Measurements from ENCODE around the gene AURKAIP1.
"Not testable (repeated sequence)": the region's sequence is repeated elsewhere in the genome, so short reads cannot be mapped to it uniquely, and the experiment has no call there.

The AURKAIP1 gene

GRCh38 chr1:1420654-1421141 lies 45.7 kb upstream of the AURKAIP1 start:
- no peak for DNase-seq (ENCODE audit: low read depth)
- H3K4me3 ChIP-seq (ENCODE audit: low read depth, low read length) = no peak overlapping the region
- TF ChIP-seq CTCF (conservative IDR thresholded peaks at IDR 0.05; ENCODE audit: low read depth, low read length) = no peak

GRCh38 chr1:1419813-1420653 lies 45.0 kb upstream of the AURKAIP1 start:
- no peak for TF ChIP-seq CTCF (conservative IDR thresholded peaks at IDR 0.05; ENCODE audit: low read depth, low read length)
- DNase-seq (ENCODE audit: low read depth) = no peak
- peak overlapping the region; percentile 30 for H3K4me3 ChIP-seq (ENCODE audit: low read depth, low read length)

- no peak for DNase-seq (ENCODE audit: low read depth)
- no peak overlapping the region for H3K4me3 ChIP-seq (ENCODE audit: low read depth, low read length)
Observed at GRCh38 chr1:1419363-1419812, 44.4 kb upstream of the AURKAIP1 start.

GRCh38 chr1:1418464-1419362 lies 43.7 kb upstream of the AURKAIP1 start:
- no peak overlapping the region for H3K4me3 ChIP-seq (ENCODE audit: low read depth, low read length)
- no peak for TF ChIP-seq CTCF (conservative IDR thresholded peaks at IDR 0.05; ENCODE audit: low read depth, low read length)
- no peak for DNase-seq (ENCODE audit: low read depth)

More at GRCh38 chr1:1419363-1419812, 44.4 kb upstream of the AURKAIP1 start:
- no peak for TF ChIP-seq CTCF (conservative IDR thresholded peaks at IDR 0.05; ENCODE audit: low read depth, low read length)

- H3K4me3 ChIP-seq (ENCODE audit: low read depth, low read length); DNase-seq (ENCODE audit: low read depth): not testable (repeated sequence)
Observed at GRCh38 chr1:1417825-1418463, 42.9 kb upstream of the AURKAIP1 start.

- DNase-seq (ENCODE audit: low read depth); H3K4me3 ChIP-seq (ENCODE audit: low read depth, low read length): not testable (repeated sequence)
Observed at GRCh38 chr1:1417396-1417795, 42.4 kb upstream of the AURKAIP1 start.

- no peak for DNase-seq (ENCODE audit: low read depth)
- no peak for TF ChIP-seq CTCF (conservative IDR thresholded peaks at IDR 0.05; ENCODE audit: low read depth, low read length)
Observed at GRCh38 chr1:1415751-1416150, 40.7 kb upstream of the AURKAIP1 start.

GRCh38 chr1:1412311-1412902 lies 37.4 kb upstream of the AURKAIP1 start:
- DNase-seq (ENCODE audit: low read depth) = not testable (repeated sequence)

More at GRCh38 chr1:1415751-1416150, 40.7 kb upstream of the AURKAIP1 start:
- H3K4me3 ChIP-seq (ENCODE audit: low read depth, low read length) = no peak overlapping the region

More at GRCh38 chr1:1412311-1412902, 37.4 kb upstream of the AURKAIP1 start:
- H3K4me3 ChIP-seq (ENCODE audit: low read depth, low read length) = not testable (repeated sequence)
